ENCODE data around the gene PRIM2.
"Not testable (repeated sequence)": the region's sequence is repeated elsewhere in the genome, so short reads cannot be mapped to it uniquely, and the experiment has no call there.

Gene PRIM2

GRCh38 chr6:57559170-57559569 is 241.7 kb downstream of the PRIM2 start:
- not testable (repeated sequence) for H3K36me3 ChIP-seq (ENCODE audit: control insufficient read depth, insufficient read depth, low read length); H3K27me3 ChIP-seq (ENCODE audit: control insufficient read depth, insufficient read depth, low read length); H3K27ac ChIP-seq (ENCODE audit: low read depth, low read length); H3K4me1 ChIP-seq (ENCODE audit: control insufficient read depth, insufficient read depth, low read length); H3K9ac ChIP-seq (ENCODE audit: low read length); H3K4me3 ChIP-seq (ENCODE audit: low read length)

GRCh38 chr6:57562233-57562632 is 244.8 kb downstream of the PRIM2 start:
- not testable (repeated sequence) for H3K36me3 ChIP-seq (ENCODE audit: control insufficient read depth, insufficient read depth, low read length); H3K9ac ChIP-seq (ENCODE audit: low read length); H3K27me3 ChIP-seq (ENCODE audit: control insufficient read depth, insufficient read depth, low read length); H3K27ac ChIP-seq (ENCODE audit: low read depth, low read length); H3K4me1 ChIP-seq (ENCODE audit: control insufficient read depth, insufficient read depth, low read length); H3K4me3 ChIP-seq (ENCODE audit: low read length)

- H3K4me1 ChIP-seq (ENCODE audit: control insufficient read depth, insufficient read depth, low read length); H3K27me3 ChIP-seq (ENCODE audit: control insufficient read depth, insufficient read depth, low read length); H3K27ac ChIP-seq (ENCODE audit: low read depth, low read length); H3K9ac ChIP-seq (ENCODE audit: low read length); H3K4me3 ChIP-seq (ENCODE audit: low read length); H3K36me3 ChIP-seq (ENCODE audit: control insufficient read depth, insufficient read depth, low read length): not testable (repeated sequence)
These were observed 254.7 kb downstream of the PRIM2 start for GRCh38 chr6:57572119-57572518.

GRCh38 chr6:57572844-57573243 is 255.4 kb downstream of the PRIM2 start:
- not testable (repeated sequence) for H3K27me3 ChIP-seq (ENCODE audit: control insufficient read depth, insufficient read depth, low read length); H3K4me3 ChIP-seq (ENCODE audit: low read length); H3K9ac ChIP-seq (ENCODE audit: low read length); H3K27ac ChIP-seq (ENCODE audit: low read depth, low read length); H3K4me1 ChIP-seq (ENCODE audit: control insufficient read depth, insufficient read depth, low read length); H3K36me3 ChIP-seq (ENCODE audit: control insufficient read depth, insufficient read depth, low read length)

GRCh38 chr6:57577023-57577422 is 259.6 kb downstream of the PRIM2 start:
- not testable (repeated sequence) for H3K27ac ChIP-seq (ENCODE audit: low read depth, low read length); H3K4me3 ChIP-seq (ENCODE audit: low read length); H3K4me1 ChIP-seq (ENCODE audit: control insufficient read depth, insufficient read depth, low read length); H3K9ac ChIP-seq (ENCODE audit: low read length); H3K27me3 ChIP-seq (ENCODE audit: control insufficient read depth, insufficient read depth, low read length); H3K36me3 ChIP-seq (ENCODE audit: control insufficient read depth, insufficient read depth, low read length)

- not testable (repeated sequence) for H3K36me3 ChIP-seq (ENCODE audit: control insufficient read depth, insufficient read depth, low read length); H3K4me3 ChIP-seq (ENCODE audit: low read length); H3K27ac ChIP-seq (ENCODE audit: low read depth, low read length); H3K9ac ChIP-seq (ENCODE audit: low read length); H3K27me3 ChIP-seq (ENCODE audit: control insufficient read depth, insufficient read depth, low read length); H3K4me1 ChIP-seq (ENCODE audit: control insufficient read depth, insufficient read depth, low read length)
These were observed 262.1 kb downstream of the PRIM2 start for GRCh38 chr6:57579489-57579888.

GRCh38 chr6:57581586-57581985 is 264.2 kb downstream of the PRIM2 start:
- not testable (repeated sequence) for H3K27me3 ChIP-seq (ENCODE audit: control insufficient read depth, insufficient read depth, low read length); H3K9ac ChIP-seq (ENCODE audit: low read length); H3K4me1 ChIP-seq (ENCODE audit: control insufficient read depth, insufficient read depth, low read length); H3K27ac ChIP-seq (ENCODE audit: low read depth, low read length); H3K36me3 ChIP-seq (ENCODE audit: control insufficient read depth, insufficient read depth, low read length); H3K4me3 ChIP-seq (ENCODE audit: low read length)

- H3K36me3 ChIP-seq (ENCODE audit: control insufficient read depth, insufficient read depth, low read length); H3K27ac ChIP-seq (ENCODE audit: low read depth, low read length); H3K4me1 ChIP-seq (ENCODE audit: control insufficient read depth, insufficient read depth, low read length); H3K9ac ChIP-seq (ENCODE audit: low read length); H3K4me3 ChIP-seq (ENCODE audit: low read length); H3K27me3 ChIP-seq (ENCODE audit: control insufficient read depth, insufficient read depth, low read length): not testable (repeated sequence)
These were observed 283.7 kb downstream of the PRIM2 start for GRCh38 chr6:57601105-57601504.

GRCh38 chr6:57605303-57605702 is 287.9 kb downstream of the PRIM2 start:
- not testable (repeated sequence) for H3K27ac ChIP-seq (ENCODE audit: low read depth, low read length); H3K9ac ChIP-seq (ENCODE audit: low read length); H3K27me3 ChIP-seq (ENCODE audit: control insufficient read depth, insufficient read depth, low read length); H3K4me1 ChIP-seq (ENCODE audit: control insufficient read depth, insufficient read depth, low read length); H3K36me3 ChIP-seq (ENCODE audit: control insufficient read depth, insufficient read depth, low read length); H3K4me3 ChIP-seq (ENCODE audit: low read length)

GRCh38 chr6:57606331-57606730 is 288.9 kb downstream of the PRIM2 start:
- H3K27ac ChIP-seq (ENCODE audit: low read depth, low read length); H3K4me3 ChIP-seq (ENCODE audit: low read length); H3K36me3 ChIP-seq (ENCODE audit: control insufficient read depth, insufficient read depth, low read length); H3K9ac ChIP-seq (ENCODE audit: low read length); H3K27me3 ChIP-seq (ENCODE audit: control insufficient read depth, insufficient read depth, low read length); H3K4me1 ChIP-seq (ENCODE audit: control insufficient read depth, insufficient read depth, low read length): not testable (repeated sequence)

GRCh38 chr6:57610612-57611011 is 293.2 kb downstream of the PRIM2 start:
- not testable (repeated sequence) for H3K4me3 ChIP-seq (ENCODE audit: low read length); H3K27ac ChIP-seq (ENCODE audit: low read depth, low read length); H3K27me3 ChIP-seq (ENCODE audit: control insufficient read depth, insufficient read depth, low read length); H3K9ac ChIP-seq (ENCODE audit: low read length); H3K36me3 ChIP-seq (ENCODE audit: control insufficient read depth, insufficient read depth, low read length); H3K4me1 ChIP-seq (ENCODE audit: control insufficient read depth, insufficient read depth, low read length)

- not testable (repeated sequence) for H3K4me3 ChIP-seq (ENCODE audit: low read length); H3K27ac ChIP-seq (ENCODE audit: low read depth, low read length); H3K36me3 ChIP-seq (ENCODE audit: control insufficient read depth, insufficient read depth, low read length); H3K9ac ChIP-seq (ENCODE audit: low read length); H3K27me3 ChIP-seq (ENCODE audit: control insufficient read depth, insufficient read depth, low read length); H3K4me1 ChIP-seq (ENCODE audit: control insufficient read depth, insufficient read depth, low read length)
These were observed 301.5 kb downstream of the PRIM2 start for GRCh38 chr6:57618959-57619358.

- not testable (repeated sequence) for H3K36me3 ChIP-seq (ENCODE audit: control insufficient read depth, insufficient read depth, low read length); H3K4me3 ChIP-seq (ENCODE audit: low read length); H3K27ac ChIP-seq (ENCODE audit: low read depth, low read length); H3K9ac ChIP-seq (ENCODE audit: low read length); H3K4me1 ChIP-seq (ENCODE audit: control insufficient read depth, insufficient read depth, low read length); H3K27me3 ChIP-seq (ENCODE audit: control insufficient read depth, insufficient read depth, low read length)
These were observed 314.3 kb downstream of the PRIM2 start for GRCh38 chr6:57631773-57632172.

GRCh38 chr6:57658526-57658925 is 341.1 kb downstream of the PRIM2 start:
- H3K4me3 ChIP-seq (ENCODE audit: low read length); H3K4me1 ChIP-seq (ENCODE audit: control insufficient read depth, insufficient read depth, low read length); H3K36me3 ChIP-seq (ENCODE audit: control insufficient read depth, insufficient read depth, low read length); H3K27ac ChIP-seq (ENCODE audit: low read depth, low read length); H3K27me3 ChIP-seq (ENCODE audit: control insufficient read depth, insufficient read depth, low read length); H3K9ac ChIP-seq (ENCODE audit: low read length): not testable (repeated sequence)
